Loucy (cell line): ENCODE measurements around the gene SPINDOC.

Experiments
- EZH2phosphoT487 ChIP-seq: fragments of 200-600 bp; IDR thresholded peaks from 2 replicates; pipeline ENCODE4 v1.6.1; 2018; ENCODE audit warnings: antibody characterized with exemption, mild to moderate bottlenecking, moderate library complexity, borderline replicate concordance
- TF ChIP-seq, protein P1 (sequence below): fragments of 200-600 bp; sonication (generic); conservative IDR thresholded peaks from 2 replicates; pipeline ENCODE4 v1.5.1; 2014; ENCODE audit warnings: mild to moderate bottlenecking, antibody characterized with exemption, low read length

DNA sequence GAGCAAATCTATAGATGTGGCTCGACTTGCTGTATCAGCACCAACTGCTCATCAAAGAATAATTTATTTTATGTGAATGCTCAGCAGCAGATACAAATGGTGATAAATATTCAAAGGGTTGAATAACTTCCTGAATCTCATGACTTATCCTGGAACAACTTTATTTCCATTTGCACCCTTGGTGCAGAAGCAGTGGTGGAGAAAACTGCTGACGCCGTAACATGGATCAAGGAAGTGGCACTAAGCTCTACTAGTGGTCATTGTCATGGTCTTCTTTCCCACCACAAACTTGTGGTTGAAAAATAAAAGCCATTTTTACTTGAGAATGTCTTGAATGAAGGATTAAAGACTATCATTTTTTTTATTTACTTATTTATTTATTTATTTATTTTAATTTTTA, 40.2 kb downstream of the SPINDOC start:
- TF ChIP-seq, protein P1, sequence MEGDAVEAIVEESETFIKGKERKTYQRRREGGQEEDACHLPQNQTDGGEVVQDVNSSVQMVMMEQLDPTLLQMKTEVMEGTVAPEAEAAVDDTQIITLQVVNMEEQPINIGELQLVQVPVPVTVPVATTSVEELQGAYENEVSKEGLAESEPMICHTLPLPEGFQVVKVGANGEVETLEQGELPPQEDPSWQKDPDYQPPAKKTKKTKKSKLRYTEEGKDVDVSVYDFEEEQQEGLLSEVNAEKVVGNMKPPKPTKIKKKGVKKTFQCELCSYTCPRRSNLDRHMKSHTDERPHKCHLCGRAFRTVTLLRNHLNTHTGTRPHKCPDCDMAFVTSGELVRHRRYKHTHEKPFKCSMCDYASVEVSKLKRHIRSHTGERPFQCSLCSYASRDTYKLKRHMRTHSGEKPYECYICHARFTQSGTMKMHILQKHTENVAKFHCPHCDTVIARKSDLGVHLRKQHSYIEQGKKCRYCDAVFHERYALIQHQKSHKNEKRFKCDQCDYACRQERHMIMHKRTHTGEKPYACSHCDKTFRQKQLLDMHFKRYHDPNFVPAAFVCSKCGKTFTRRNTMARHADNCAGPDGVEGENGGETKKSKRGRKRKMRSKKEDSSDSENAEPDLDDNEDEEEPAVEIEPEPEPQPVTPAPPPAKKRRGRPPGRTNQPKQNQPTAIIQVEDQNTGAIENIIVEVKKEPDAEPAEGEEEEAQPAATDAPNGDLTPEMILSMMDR = no peak
- no peak for TF ChIP-seq EZH2phosphoT487
